HG03159 (cell line): ENCODE data around the gene MAN1C1.

Experiments used
- ATAC-seq: cut with Tn5 transposase; IDR thresholded peaks from one replicate; pipeline ENCODE4 v1.9.1; 2021; ENCODE audit warnings: mild to moderate bottlenecking, moderate library complexity; ENCODE audit not compliant: unreplicated experiment

The MAN1C1 gene

DNA sequence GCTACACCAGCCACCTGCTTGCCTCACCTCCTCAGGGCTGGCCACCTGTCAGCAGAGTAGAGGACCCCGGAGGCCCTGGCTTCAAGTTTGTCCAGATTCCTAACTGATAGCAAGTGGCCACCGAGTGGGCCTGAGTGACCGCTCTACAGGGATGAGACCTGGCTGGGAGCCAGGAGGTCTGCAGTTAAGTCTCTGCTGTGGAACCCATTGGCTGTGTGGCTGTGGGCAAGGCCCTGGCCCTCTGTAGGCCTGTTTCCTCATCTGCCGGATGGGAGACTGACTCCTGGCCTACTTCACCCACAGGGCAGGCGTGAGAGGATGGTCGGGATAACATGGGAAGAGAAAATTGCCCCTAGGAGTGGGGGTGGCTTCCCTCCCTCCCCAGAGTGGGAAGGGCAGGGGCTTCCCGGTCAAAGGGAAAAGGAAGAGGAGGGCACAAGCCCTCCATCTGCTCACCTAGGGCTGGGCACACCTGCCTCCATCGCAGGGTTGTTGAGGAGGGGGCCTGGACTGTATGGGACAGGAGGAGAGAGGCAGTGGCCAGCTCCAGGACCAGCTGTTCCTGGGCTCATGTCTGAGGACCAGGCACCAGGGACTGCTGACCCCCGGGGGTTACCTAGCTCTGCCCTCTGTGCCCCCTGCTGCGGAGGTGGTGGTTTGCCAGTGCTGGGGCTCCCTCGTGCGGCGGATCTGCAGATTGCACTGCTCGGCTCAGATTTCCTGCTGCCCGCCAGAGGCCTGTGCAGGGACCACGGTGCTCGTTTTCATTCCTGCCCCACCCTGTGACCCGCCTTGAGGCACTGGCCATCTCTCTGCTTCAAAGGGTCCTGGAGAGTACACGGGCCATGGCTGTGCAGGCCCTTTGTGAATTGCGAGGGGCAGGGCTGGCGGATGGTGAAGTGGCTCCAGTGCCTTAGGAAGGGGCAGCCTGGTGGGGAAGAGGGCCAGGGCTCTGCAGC lies 194.0 kb downstream of the MAN1C1 start:
- no peak for ATAC-seq

DNA sequence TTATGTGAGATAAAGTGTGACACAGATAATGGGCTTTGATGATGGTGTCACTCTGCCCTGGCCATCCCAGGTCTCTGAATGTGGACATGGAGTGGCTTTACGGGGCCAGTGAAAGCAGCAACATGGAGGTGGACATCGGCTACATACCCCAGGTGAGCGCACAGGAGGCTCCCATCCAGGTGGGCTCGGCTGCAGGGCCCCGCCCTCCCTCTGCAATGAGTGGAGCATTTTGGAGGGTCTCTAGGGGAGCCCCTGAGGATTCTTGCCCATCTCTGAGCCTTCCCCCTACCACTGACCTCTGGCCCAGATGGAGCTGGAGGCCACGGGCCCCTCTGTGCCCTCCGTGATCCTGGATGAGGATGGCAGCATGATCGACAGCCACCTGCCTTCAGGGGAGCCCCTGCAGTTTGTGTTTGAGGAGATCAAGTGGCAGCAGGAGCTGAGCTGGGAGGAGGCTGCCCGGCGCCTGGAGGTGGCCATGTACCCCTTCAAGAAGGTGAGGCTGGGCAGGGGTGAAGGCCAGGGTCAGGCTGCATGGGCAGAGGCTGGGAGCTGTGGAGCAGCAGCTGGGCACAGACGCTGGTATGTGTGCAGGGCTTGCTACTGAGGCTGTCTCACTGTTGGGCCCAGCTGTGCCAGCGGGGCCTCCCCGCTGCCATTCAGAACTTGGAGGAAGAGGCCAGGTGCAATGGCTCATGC lies 194.9 kb downstream of the MAN1C1 start:
- no peak for ATAC-seq

DNA sequence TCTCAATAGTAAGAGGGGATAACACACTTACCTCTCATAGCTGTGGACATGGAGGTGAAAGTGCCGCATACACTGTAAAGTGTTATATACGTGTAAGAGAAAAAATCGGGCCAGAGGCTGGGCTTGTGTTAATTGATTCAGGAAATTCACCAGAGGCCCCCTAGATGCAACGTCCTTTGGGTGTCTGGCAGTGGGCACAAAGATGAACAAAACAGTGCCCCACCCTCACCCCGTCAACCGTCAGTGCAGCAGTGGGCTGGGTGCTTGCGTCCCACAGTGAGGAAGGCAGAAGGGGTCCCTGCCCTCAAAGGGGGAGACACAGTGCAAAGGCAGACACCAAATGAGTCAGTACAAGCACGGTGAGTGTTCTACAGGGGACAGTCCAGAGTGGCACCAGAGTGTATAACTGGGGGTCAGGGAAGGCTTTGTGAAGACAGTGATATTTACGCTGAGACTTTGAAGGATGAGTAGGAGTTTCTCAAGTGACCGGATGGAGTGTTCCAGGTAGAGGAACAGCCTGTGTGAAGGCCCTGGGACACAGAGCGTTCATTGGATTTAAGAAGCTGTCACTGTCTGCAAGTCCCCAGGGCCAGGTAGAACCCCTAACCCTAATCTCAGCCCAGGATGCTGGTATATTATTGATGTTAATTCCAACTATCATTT lies 196.6 kb downstream of the MAN1C1 start:
- ATAC-seq = no peak

DNA sequence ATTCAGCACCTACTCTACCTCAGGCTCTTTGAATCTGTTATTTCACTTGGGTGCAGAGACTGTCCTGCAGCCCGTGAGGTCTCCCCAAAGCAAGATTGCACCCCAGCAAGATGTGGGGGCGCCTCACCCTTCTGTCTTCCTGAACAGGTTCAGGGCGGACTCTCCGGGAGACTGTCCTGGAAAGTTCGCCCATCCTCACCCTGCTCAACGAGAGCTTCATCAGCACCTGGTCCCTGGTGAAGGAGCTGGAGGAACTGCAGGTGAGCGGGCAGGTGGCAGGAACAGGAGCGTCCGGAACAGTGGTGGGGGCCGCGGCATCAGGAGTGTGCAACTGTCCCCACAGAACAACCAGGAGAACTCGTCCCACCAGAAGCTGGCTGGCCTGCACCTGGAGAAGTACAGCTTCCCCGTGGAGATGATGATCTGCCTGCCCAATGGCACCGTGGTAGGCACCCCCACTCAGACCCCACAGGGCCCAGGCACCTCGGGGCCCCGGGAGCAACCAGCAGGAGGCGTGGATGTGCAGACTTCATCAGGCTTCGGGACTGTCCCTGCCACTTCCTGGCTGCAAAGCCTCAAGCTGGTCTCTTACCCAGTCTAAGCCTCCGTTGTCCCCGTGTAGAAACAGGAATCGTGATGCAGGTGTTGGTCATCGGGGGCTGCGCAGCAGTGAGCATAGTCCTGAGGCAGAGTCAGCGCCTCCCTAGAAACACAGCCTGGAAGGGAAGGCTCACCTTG lies 197.3 kb downstream of the MAN1C1 start:
- no peak for ATAC-seq

DNA sequence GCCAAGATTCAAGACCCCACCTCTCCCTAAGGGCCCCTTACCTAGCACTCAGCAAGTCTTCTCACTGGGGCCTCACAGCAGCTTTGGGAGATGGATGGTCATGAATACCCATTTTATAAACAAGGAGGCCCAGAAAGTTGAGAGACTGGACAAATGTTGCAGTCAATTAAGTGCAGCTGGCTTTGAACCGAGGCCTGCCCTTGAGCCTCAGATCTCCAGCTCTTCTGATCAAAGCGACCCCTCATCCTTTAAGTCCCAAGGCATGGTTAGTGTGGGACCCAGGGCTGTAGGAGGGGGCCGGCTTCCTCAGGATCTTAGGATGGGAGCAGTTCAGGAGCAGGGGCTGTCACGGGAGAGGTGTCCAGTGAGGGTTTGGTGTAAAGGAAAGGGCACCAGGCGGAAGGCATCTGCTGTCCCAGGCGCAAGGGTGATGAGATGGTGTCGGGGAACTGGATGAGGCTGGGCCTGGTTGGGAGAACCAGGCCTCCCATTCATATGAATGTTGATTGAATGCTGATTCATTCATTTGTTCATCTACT lies 198.0 kb downstream of the MAN1C1 start:
- ATAC-seq = no peak

DNA sequence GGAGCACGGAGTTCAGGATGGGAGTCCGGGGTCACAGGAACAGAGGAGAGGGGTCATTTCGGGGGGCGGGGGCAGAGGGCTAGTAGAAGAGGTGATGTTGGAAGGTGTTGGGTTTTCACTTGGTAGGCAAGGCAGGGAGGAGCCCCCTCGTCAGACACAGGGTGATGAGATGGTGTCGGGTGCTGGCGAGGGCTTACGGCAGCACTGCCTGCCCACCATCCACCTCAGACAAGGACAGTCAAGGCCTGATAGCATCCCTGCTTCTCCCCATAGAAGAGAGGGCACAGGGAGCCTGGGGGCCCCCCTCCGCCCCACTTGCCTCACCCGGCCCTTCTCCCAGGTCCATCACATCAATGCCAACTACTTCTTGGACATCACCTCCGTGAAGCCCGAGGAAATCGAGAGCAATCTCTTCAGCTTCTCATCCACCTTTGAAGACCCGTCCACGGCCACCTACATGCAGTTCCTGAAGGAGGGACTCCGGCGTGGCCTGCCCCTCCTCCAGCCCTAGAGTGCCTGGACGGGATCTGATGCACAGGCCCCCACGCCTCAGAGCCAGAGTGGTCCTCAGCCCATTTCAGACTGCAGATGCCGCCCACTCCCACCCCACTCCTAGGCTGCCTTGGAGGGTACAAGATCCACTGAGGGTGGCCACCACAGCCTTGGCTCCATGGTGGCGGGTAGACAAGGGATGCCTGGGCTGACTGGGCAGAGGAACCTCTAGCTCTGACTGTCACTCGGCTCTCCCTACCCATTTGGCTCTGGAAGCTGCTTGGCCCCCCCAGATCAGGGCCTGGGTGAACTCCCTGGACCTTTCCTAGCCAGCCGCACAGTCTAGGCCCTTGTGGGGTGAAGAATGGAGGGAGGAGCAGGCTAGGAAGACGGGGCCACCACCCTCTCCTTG lies 198.9 kb downstream of the MAN1C1 start:
- no peak for ATAC-seq

DNA sequence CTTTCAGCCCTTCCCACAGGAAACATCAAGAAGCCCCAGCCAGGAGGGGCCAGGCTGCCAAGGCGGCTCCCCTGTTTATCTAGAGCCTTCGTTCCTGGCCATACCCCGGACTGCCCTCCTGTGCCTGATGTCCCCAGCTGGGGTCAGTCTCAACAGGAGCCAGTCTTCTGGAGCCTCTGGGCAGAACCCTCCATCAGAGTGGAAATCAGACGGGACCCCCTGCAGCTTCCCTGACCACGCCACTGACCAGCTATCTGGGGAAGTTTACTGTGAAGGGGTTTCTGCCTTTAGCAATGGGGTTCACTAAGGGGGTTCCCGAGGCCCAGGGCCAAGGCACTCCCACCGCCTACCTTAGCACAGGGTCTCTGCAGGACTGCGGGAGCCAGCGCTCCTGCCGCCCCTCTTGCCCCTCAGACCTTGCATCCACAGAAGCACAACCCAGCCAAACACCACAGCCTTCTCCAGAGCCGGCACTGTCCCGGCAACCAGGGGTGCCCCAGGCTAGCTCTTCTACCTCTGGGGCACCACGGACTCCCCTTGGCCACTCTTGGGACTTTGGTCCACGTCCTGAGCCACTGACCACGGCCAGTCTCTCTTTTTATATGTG lies 199.6 kb downstream of the MAN1C1 start:
- ATAC-seq = no peak

DNA sequence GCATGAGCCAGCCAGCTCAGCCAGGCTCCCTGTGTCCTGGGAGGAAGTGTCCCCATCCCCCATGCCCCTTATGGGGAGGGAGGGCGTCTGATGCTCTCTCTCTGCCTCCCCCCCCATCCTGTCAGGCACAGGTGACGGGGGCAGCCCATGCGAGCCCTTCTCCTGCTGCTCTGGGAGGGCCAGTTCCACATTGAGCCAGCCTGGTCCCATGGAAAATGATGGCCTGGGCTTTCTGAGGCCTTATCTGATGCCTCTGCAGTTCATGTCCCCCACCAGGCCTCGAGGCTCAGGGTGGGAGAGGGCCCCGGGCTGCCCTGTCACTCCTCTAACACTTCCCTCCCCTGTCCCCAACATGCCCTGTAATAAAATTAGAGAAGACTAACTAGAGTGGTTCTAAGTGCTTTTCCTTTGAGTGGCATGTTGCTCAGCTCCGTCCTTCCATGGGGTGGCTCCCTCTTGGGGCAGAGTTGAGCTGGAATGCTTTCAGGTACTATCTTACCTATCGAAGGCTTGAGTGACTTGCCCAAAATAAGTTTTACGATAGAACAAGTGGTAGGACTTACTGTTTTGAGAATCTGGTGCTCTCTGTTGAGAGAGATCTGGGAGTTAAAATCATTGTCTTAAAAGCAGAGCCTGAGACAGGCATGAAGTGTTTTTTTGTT lies 201.4 kb downstream of the MAN1C1 start:
- ATAC-seq = no peak

DNA sequence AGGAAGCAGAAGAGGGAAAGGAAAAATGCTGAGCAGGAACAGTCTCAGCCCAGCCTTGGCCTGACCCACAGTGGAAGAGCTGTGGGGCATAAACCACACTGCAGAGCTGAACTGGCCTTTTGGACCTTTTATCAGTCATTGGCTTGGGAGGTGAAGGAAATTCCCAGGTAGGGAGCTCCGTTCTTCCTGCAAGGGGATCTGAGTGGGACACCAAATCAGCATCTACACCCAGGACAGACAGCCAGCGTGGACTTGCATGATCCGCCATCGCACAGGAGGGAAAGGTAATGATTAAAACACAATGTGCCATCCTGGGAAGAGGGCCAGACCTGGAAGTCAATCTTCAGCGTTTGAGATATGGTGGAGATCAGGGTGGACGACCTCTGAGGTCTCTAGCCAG lies 202.0 kb downstream of the MAN1C1 start:
- no peak for ATAC-seq

DNA sequence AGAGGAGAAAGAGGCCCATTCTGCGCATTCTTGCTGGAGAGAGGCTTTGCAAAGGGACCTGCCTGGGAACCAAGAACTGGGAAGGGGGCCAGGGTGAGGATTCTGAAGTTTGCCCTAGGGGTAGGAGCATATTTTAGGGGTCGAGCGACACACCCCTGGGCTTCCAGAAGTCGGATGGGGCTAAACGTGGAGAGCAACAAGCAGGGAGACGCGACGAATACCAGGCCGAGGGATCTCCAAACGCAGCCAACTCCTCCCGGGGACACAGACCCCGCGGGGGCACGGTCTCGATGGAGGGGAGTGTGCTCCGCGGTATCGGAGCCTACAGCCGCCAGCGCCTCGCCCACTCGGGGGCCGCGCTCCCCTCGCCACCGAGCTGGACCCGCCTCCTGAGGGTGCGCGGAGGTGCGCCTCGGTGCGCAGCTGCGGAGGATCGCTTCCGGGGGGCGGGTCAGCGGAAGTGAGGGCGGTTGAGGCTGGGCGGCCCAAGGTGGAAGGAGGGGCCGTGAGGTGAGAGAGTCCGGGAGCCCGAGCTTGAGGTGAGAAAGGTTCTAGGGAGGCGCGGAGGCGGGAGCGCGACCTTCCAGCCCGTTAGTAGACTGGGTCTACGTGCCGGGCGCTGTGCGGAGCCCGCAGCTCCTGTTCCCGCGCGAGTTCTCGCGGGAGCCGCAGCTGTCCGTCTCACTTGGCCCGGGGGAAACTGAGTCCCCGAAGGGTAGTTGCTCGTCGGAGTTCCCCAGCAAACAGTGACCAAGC lies 203.1 kb downstream of the MAN1C1 start, which contains the start of gene MTFR1L:
TSS of gene MTFR1L (plus strand) at position 464 of the 756 bp plus-strand sequence. CDS start 3,151 bp downstream, outside the sequence.
- ATAC-seq = peak; percentile 76

DNA sequence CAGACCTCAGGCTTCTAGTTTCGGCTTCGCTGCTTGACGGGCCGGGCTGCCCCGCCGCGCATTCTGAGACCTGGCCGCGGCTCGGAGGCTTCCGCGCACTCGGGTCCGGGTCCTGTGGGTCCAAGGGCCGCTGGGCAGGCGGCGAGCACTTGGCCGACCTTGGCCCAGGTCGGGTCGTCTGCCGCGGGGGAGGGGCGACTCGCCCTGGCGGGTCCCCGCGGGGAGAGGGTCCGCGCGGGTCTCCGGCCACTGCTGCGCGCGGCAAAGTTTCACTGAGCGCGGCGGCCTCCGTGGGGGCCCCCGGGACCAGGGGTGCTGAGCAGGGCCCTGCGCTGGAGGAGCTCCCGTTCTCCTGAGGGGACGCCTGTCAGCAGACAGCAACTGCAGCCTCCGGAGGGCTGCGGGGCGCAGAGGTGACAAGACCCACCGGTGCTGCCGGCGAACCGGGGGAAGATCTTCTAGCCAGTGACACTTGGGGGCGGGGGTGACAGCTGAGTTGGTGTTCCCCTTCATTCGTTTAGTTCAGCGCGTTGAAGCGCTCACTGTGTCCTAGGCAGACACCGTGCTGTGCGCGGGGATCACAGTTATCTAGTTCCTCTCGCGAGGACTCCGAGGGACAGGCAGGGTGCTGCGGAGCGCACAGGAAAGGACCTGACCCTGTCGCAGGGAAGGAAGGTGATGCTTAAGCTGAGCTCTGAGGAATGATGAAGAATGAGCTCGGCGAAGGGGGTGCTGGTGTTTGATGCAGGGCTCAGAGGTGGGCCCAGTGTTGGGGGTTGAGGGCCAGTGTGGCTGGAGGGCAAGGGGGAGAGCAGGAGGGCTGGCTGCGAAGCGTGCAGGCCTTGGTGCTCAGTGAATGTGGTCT lies 203.9 kb downstream of the MAN1C1 start:
- peak; percentile 55 for ATAC-seq

DNA sequence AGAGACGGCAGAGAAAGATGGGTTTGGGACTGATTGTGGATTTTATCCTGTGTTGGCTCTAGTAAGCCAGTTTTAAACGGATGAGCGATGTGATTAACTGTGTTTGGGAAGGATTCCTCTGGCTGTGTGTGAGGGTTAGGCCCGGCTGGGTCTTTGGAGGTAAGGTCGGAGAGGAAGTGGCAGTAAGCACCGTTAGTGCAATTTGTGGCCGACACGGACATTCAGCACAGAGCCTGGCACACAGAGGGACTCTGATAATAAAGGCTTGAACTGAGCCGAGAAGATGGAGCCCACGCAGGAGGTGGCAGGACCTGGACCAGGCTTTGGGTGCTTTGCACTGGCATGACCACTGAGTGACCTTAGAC lies 204.5 kb downstream of the MAN1C1 start:
- ATAC-seq = no peak

DNA sequence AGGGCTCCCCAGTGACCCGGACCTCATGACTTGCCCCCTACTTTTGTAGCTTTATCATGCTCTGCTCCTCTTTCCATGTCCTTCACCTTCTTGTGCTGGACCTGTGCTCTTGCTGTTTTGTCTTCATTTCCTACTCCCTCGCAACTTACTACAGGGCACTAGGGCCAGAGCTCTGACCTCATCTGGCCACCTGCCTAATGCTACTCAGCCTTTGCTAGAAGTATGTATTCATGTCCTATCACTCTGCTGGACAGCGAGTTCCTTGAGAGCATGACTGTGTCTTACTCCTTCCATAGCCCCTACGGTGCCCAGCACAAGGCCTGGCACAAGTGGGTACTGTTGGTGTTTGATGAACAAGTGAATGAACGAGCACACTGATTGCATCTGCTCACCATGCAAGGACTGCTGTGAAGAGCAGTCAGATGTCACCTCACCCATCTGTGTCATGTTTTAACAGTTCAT lies 205.1 kb downstream of the MAN1C1 start:
- no peak for ATAC-seq

DNA sequence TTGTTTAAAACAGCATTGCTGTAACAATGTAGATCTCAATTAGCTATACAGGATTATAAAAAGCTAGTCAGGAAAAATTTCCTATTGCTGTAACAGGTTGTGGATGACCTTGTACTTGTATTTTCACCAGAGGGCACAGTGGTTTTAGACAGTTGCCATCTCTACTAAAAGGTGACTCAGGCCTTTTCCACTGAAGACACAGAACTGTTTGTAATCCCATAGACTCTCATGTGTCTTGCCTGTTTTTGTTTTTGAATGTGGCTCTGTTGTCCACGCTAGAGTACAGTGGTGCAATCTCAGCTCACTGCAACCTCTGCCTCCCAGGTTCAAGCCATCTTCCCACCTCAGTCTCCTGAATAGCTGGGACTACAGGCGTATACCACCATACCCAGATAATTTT lies 209.0 kb downstream of the MAN1C1 start:
- ATAC-seq = no peak

DNA sequence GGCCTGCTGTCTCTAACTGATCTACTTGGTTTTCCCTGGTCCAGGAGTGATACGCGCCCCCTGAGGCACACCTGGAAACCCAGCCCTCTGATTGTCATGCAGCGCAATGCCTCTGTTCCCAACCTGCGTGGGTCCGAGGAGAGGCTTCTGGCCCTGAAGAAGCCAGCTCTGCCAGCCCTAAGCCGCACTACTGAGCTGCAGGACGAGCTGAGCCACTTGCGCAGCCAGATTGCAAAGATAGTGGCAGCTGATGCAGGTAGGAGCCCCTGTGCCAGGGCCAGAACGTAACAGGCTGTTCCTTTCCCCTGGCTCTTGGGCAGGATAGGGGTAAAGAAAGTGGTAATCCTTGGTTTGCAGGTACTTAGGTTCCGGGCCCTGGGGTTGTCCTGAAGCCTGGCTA lies 210.0 kb downstream of the MAN1C1 start:
- no peak for ATAC-seq

DNA sequence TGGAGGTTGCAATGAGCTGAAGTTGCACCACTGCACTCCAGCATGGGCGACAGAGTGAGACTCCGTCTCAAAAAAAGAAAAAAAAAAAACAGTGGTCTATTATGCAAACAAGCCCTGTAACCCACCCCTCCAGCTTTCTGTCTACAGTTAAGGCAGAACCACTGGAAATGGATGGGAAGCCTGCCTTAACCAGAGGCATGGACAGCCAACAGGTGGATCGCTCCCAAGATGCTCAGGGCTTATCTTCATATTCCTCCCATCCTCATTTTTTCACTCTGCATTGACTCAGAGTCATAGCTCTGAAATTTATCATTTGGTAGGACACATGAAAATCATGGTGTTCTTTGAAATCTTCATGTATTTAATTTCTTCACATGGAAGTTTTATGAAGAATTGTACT lies 211.9 kb downstream of the MAN1C1 start:
- no peak for ATAC-seq

DNA sequence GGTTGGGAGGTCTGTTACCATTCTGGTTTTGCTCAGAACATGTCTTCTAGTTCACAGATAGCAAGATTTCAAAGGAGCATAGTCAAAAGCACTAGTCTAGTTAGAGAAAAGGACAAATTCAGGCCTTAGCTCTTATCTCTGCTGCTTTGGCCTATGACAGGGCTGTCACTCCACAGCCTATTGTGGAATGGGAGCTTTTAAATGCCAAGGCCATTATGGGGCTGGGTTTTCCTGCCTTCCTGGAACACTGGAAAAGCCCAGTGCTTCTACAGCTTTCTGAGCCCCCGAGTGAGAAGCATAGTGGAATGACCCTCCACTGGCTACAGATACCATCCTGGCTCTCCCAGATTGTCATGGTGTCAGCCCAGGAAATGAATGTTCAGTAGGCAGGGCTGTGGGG lies 212.5 kb downstream of the MAN1C1 start:
- no peak for ATAC-seq
